Measurements from ENCODE around the gene C10orf67. TPM values are rescaled to one million over a fixed set of nuclear protein-coding genes. Genes with fewer than 3 reads are reported as not detected.

Gene C10orf67
- total RNA-seq, 1 donor from 2014 or later = not detected

GRCh38 chr10:23375366-23375765 is 30.8 kb upstream of the C10orf67 start:
- Histone ChIP-seq H3K27ac (no peak overlapping the region), H3K36me3 (no peaks in the 10 kb centered on the region), H3K27me3 (no peaks in the 10 kb centered on the region), H3K4me3 (no peak overlapping the region), H3K9me3 (no peaks in the 10 kb centered on the region), H3K4me1 (no peaks in the 10 kb centered on the region)
- intact Hi-C loops (cut with DNase I) = no loop called here
- TF ChIP-seq POLR2AphosphoS5 (IDR thresholded peaks at IDR 0.05; ENCODE audit: insufficient read depth in 1 of 2, low read depth in 1 of 2) (no peak), POLR2A (IDR thresholded peaks at IDR 0.05) (no peak)
- TF ChIP-seq, protein P1, sequence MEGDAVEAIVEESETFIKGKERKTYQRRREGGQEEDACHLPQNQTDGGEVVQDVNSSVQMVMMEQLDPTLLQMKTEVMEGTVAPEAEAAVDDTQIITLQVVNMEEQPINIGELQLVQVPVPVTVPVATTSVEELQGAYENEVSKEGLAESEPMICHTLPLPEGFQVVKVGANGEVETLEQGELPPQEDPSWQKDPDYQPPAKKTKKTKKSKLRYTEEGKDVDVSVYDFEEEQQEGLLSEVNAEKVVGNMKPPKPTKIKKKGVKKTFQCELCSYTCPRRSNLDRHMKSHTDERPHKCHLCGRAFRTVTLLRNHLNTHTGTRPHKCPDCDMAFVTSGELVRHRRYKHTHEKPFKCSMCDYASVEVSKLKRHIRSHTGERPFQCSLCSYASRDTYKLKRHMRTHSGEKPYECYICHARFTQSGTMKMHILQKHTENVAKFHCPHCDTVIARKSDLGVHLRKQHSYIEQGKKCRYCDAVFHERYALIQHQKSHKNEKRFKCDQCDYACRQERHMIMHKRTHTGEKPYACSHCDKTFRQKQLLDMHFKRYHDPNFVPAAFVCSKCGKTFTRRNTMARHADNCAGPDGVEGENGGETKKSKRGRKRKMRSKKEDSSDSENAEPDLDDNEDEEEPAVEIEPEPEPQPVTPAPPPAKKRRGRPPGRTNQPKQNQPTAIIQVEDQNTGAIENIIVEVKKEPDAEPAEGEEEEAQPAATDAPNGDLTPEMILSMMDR (IDR thresholded peaks at IDR 0.05) = no peak
- no peak for DNase-seq (ENCODE audit: extremely low spot score in 2 of 2)

- Histone ChIP-seq H3K4me1 (no peaks in the 10 kb centered on the region), H3K9me3 (no peaks in the 10 kb centered on the region), H3K4me3 (no peak overlapping the region), H3K27ac (no peak overlapping the region), H3K27me3 (no peaks in the 10 kb centered on the region), H3K36me3 (no peaks in the 10 kb centered on the region)
- TF ChIP-seq, protein P1 (IDR thresholded peaks at IDR 0.05) = no peak
- no peak for TF ChIP-seq POLR2AphosphoS5 (IDR thresholded peaks at IDR 0.05; ENCODE audit: insufficient read depth in 1 of 2, low read depth in 1 of 2)
- no peak for TF ChIP-seq POLR2A (IDR thresholded peaks at IDR 0.05)
- DNase-seq (ENCODE audit: extremely low spot score in 2 of 2) = no peak
- intact Hi-C loops (cut with DNase I) = no loop called here
Measured at GRCh38 chr10:23373156-23373555, 28.6 kb upstream of the C10orf67 start.

DNA sequence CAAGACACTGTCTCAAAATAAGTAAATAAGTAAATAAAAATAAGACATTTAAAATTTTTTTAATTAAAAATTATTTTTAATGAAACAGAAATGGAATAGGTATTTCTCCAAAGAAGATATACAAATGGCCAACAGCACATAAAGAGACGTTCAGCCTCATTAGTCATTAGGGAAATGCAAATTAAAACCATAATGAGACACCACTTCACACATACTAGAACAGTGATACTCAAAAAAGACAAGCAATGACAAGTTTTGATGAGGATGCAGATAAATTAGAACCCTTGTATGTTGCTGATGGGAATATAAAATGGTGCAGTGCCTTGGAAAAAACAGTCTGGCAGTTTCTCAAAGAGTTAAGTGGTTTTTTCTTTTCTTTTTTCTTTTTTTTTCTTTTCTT is 26.5 kb upstream of the C10orf67 start:
- H3K9me3 ChIP-seq = no peaks in the 10 kb centered on the region
- intact Hi-C loops (cut with DNase I) = no loop called here

GRCh38 chr10:23370106-23370505 is 25.5 kb upstream of the C10orf67 start:
- Histone ChIP-seq H3K27ac (no peak overlapping the region), H3K36me3 (no peaks in the 10 kb centered on the region), H3K4me1 (no peaks in the 10 kb centered on the region), H3K27me3 (no peaks in the 10 kb centered on the region), H3K9me3 (no peaks in the 10 kb centered on the region), H3K4me3 (no peak overlapping the region)
- no peak for DNase-seq (ENCODE audit: extremely low spot score in 2 of 2)
- TF ChIP-seq, protein P1 (IDR thresholded peaks at IDR 0.05) = no peak
- TF ChIP-seq POLR2A (IDR thresholded peaks at IDR 0.05) (no peak), POLR2AphosphoS5 (IDR thresholded peaks at IDR 0.05; ENCODE audit: insufficient read depth in 1 of 2, low read depth in 1 of 2) (no peak)
- intact Hi-C loops (cut with DNase I) = no loop called here

More for the DNA sequence above, 26.5 kb upstream of the C10orf67 start:
- Histone ChIP-seq H3K4me1 (no peaks in the 10 kb centered on the region), H3K4me3 (no peak overlapping the region), H3K27me3 (no peaks in the 10 kb centered on the region), H3K36me3 (no peaks in the 10 kb centered on the region), H3K27ac (no peak overlapping the region)
- DNase-seq (ENCODE audit: extremely low spot score in 2 of 2) = no peak
- TF ChIP-seq POLR2A (IDR thresholded peaks at IDR 0.05) (no peak), POLR2AphosphoS5 (IDR thresholded peaks at IDR 0.05; ENCODE audit: insufficient read depth in 1 of 2, low read depth in 1 of 2) (no peak)
- TF ChIP-seq, protein P1 (IDR thresholded peaks at IDR 0.05) = no peak

GRCh38 chr10:23368816-23369640 is 24.4 kb upstream of the C10orf67 start:
- TF ChIP-seq, protein P1 (IDR thresholded peaks at IDR 0.05) = no peak
- TF ChIP-seq POLR2A (IDR thresholded peaks at IDR 0.05) (no peak), POLR2AphosphoS5 (IDR thresholded peaks at IDR 0.05; ENCODE audit: insufficient read depth in 1 of 2, low read depth in 1 of 2) (no peak)
- Histone ChIP-seq H3K27me3 (no peaks in the 10 kb centered on the region), H3K4me1 (no peaks in the 10 kb centered on the region), H3K4me3 (no peak overlapping the region), H3K27ac (no peak overlapping the region), H3K9me3 (no peaks in the 10 kb centered on the region), H3K36me3 (no peaks in the 10 kb centered on the region)
- intact Hi-C loops (cut with DNase I) = no loop called here
- no peak for DNase-seq (ENCODE audit: extremely low spot score in 2 of 2)
